Hepatocyte (in vitro differentiated cells): ENCODE data around the gene DGKI.

Experiments used
- EZH2 ChIP-seq: fragments of 200-600 bp; sonication (generic); IDR thresholded peaks from 2 replicates; pipeline ENCODE4 v1.6.1; 2016; ENCODE audit warnings: antibody characterized with exemption, mild to moderate bottlenecking, borderline replicate concordance
- EZH2phosphoT487 ChIP-seq: fragments of 200-600 bp; sonication (generic); IDR thresholded peaks from one replicate; pipeline ENCODE4 v1.6.1; 2018; ENCODE audit warnings: antibody characterized with exemption, mild to moderate bottlenecking, low read depth, moderate library complexity; ENCODE audit not compliant: unreplicated experiment, severe bottlenecking
- TF ChIP-seq, protein P1 (sequence below): fragments of 200-600 bp; sonication (generic); IDR thresholded peaks from 2 replicates; pipeline ENCODE4 v1.5.1; 2016; ENCODE audit warnings: antibody characterized with exemption, mild to moderate bottlenecking; ENCODE audit not compliant: poor library complexity

DNA sequence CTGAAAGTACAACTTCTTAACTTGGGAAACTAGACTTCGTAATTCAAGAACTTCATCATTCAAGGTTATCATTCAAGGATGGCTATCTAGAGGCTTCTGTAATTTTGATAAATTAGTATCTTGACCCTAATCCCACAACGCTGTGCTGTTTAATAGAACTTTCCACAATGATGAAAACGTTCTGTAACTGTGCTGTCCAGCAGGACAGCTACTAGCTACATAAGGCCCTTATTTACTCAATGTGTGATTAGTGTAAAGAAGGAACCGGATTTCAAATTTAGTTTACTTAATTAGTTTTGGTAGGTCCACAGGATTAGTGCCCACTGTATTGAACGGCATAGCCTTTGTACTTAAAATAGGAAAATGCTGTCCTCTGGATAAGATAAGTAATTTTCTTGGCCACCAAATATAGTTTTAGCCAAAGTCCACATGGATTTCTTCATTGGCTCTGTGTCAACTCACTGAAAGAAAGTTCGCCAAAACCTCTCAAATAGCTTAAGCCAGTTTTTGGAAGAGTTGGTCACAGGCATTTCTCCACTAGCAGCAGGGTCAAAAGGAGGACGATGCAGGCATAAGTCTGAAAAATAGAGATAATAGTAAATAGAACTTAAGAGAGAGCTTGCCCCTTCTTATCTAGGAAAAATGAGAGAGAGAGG is 17.3 kb downstream of the DGKI start:
- TF ChIP-seq, protein P1, sequence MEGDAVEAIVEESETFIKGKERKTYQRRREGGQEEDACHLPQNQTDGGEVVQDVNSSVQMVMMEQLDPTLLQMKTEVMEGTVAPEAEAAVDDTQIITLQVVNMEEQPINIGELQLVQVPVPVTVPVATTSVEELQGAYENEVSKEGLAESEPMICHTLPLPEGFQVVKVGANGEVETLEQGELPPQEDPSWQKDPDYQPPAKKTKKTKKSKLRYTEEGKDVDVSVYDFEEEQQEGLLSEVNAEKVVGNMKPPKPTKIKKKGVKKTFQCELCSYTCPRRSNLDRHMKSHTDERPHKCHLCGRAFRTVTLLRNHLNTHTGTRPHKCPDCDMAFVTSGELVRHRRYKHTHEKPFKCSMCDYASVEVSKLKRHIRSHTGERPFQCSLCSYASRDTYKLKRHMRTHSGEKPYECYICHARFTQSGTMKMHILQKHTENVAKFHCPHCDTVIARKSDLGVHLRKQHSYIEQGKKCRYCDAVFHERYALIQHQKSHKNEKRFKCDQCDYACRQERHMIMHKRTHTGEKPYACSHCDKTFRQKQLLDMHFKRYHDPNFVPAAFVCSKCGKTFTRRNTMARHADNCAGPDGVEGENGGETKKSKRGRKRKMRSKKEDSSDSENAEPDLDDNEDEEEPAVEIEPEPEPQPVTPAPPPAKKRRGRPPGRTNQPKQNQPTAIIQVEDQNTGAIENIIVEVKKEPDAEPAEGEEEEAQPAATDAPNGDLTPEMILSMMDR, result no peak
- TF ChIP-seq EZH2 (no peak), EZH2phosphoT487 (no peak)
